Measurements from ENCODE around the gene TGM3.

Gene TGM3

DNA sequence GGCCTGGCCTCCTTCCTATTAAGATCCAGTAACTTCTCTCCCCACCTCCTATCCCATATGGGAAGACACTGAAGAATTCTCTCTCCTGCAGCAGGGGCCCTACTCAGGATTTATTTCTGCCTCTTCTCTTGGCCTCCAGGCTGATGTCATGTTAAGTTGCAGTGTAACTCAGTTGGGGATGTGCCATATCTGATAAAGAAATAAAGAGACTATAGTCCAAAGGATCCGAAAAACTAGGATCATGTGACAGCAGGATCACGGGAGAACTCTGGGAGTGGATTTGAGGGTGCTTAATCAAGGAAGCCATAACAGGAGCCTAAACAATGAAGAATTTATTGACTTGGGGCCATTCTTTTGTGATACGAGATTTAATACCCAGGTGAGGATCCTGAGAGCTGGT, 46.4 kb downstream of the TGM3 start:
- no peak for DNase-seq (ENCODE audit: low spot score)
- in situ Hi-C loops (cut with MboI; ENCODE audit: low pct_unique_long_range_greater_than_20kb, low sequenced_read_pairs, unreplicated experiment): no loop called here
- no peak for TF ChIP-seq CTCF (IDR thresholded peaks at IDR 0.05; ENCODE audit: extremely low read depth, insufficient read depth, missing control alignments)

- no peak for TF ChIP-seq CTCF (IDR thresholded peaks at IDR 0.05; ENCODE audit: extremely low read depth, insufficient read depth, missing control alignments)
- no peak for DNase-seq (ENCODE audit: low spot score)
- in situ Hi-C loops (cut with MboI; ENCODE audit: low pct_unique_long_range_greater_than_20kb, low sequenced_read_pairs, unreplicated experiment): no loop called here
Observed at GRCh38 chr20:2346188-2346587, 50.4 kb downstream of the TGM3 start.

GRCh38 chr20:2348336-2348735, 52.5 kb downstream of the TGM3 start:
- DNase-seq (ENCODE audit: low spot score): no peak
- TF ChIP-seq CTCF (IDR thresholded peaks at IDR 0.05; ENCODE audit: extremely low read depth, insufficient read depth, missing control alignments): no peak
- in situ Hi-C loops (cut with MboI; ENCODE audit: low pct_unique_long_range_greater_than_20kb, low sequenced_read_pairs, unreplicated experiment): no loop called here

- DNase-seq (ENCODE audit: low spot score): no peak
- in situ Hi-C loops (cut with MboI; ENCODE audit: low pct_unique_long_range_greater_than_20kb, low sequenced_read_pairs, unreplicated experiment): no loop called here
- no peak for TF ChIP-seq CTCF (IDR thresholded peaks at IDR 0.05; ENCODE audit: extremely low read depth, insufficient read depth, missing control alignments)
Observed at GRCh38 chr20:2349801-2350200, 54.0 kb downstream of the TGM3 start.

DNA sequence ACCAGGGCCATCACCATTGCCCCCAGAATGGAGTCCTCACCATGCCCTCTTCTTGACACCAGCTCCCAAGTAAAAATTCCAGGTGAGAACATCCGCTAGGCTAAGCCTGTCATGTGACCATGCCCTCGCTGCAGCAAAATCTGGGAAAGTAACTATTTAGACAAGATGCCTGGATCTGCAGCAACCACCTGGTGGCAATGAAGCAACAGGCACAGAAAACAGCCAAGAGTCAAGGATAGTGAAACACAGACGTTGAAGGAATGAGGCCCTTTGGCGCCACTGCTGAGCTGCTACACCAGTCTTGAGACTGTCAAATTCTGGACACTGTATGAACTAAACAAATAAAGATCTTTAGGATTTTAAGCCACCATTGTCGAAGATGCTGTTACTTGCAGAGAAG, 54.8 kb downstream of the TGM3 start:
- in situ Hi-C loops (cut with MboI; ENCODE audit: low pct_unique_long_range_greater_than_20kb, low sequenced_read_pairs, unreplicated experiment): no loop called here
- no peak for DNase-seq (ENCODE audit: low spot score)
- TF ChIP-seq CTCF (IDR thresholded peaks at IDR 0.05; ENCODE audit: extremely low read depth, insufficient read depth, missing control alignments): no peak

GRCh38 chr20:2353231-2353630, 57.4 kb downstream of the TGM3 start:
- no peak for DNase-seq (ENCODE audit: low spot score)
- no peak for TF ChIP-seq CTCF (IDR thresholded peaks at IDR 0.05; ENCODE audit: extremely low read depth, insufficient read depth, missing control alignments)
- in situ Hi-C loops (cut with MboI; ENCODE audit: low pct_unique_long_range_greater_than_20kb, low sequenced_read_pairs, unreplicated experiment): no loop called here

- no peak for TF ChIP-seq CTCF (IDR thresholded peaks at IDR 0.05; ENCODE audit: extremely low read depth, insufficient read depth, missing control alignments)
- no peak for DNase-seq (ENCODE audit: low spot score)
- in situ Hi-C loops (cut with MboI; ENCODE audit: low pct_unique_long_range_greater_than_20kb, low sequenced_read_pairs, unreplicated experiment): no loop called here
Observed at GRCh38 chr20:2357114-2357513, 61.3 kb downstream of the TGM3 start.
